Chondrocyte (in vitro differentiated cells): ENCODE data around the gene SH3PXD2A. TPM values are rescaled to one million over a fixed set of nuclear protein-coding genes. Genes with fewer than 3 reads are reported as not detected.

Source experiments
- DNase-seq: peaks from one replicate; pipeline ENCODE4 v3.0.0; 2021; ENCODE audit warnings: mixed read lengths, low spot score
- H3K27ac Mint-ChIP-seq: one replicate; pipeline ENCODE4 v1.8.0; 2021; ENCODE audit warnings: mild to moderate bottlenecking, moderate library complexity, mixed read lengths; ENCODE audit not compliant: unreplicated experiment
- H3K27me3 Mint-ChIP-seq: 2 replicates; pipeline ENCODE4 v1.8.0; 2021; ENCODE audit warnings: low read depth, mixed read lengths
- H3K36me3 Mint-ChIP-seq: 2 replicates; pipeline ENCODE4 v1.8.0; 2021; ENCODE audit warnings: low read depth, mixed read lengths
- H3K4me1 Mint-ChIP-seq: 2 replicates; pipeline ENCODE4 v1.8.0; 2021; ENCODE audit warnings: low read depth, mild to moderate bottlenecking, mixed read lengths
- H3K4me3 Mint-ChIP-seq: one replicate; pipeline ENCODE4 v1.8.0; 2021; ENCODE audit warnings: mild to moderate bottlenecking, moderate library complexity, mixed read lengths; ENCODE audit not compliant: unreplicated experiment
- H3K9me3 Mint-ChIP-seq: 2 replicates; pipeline ENCODE4 v1.8.0; 2021; ENCODE audit warnings: low read depth, mixed read lengths
- CTCF ChIP-seq: fragments of 200-600 bp; sonication (generic); IDR thresholded peaks from 2 replicates; pipeline ENCODE4 v1.5.0; 2021; ENCODE audit warnings: antibody characterized with exemption, mild to moderate bottlenecking, moderate library complexity
- total RNA-seq: library from RNA; stranded (reverse); gene quantifications from 3 replicates; pipeline ENCODE4 v1.2.1, GENCODE V29; 2021

The SH3PXD2A gene
- total RNA-seq, 1 donor from 2014 or later = 46.0 TPM

GRCh38 chr10:103683851-103684250, 171.5 kb downstream of the SH3PXD2A start:
- no peaks in the 10 kb centered on the region for H3K9me3 Mint-ChIP-seq
- H3K27ac Mint-ChIP-seq = no peak overlapping the region
- no peak for DNase-seq
- H3K36me3 Mint-ChIP-seq = no peaks in the 10 kb centered on the region
- H3K27me3 Mint-ChIP-seq = no peaks in the 10 kb centered on the region
- TF ChIP-seq CTCF = no peak
- no peak overlapping the region for H3K4me3 Mint-ChIP-seq
- no peaks in the 10 kb centered on the region for H3K4me1 Mint-ChIP-seq

GRCh38 chr10:103682631-103683030, 172.7 kb downstream of the SH3PXD2A start:
- no peak for DNase-seq
- TF ChIP-seq CTCF = no peak
- no peaks in the 10 kb centered on the region for H3K36me3 Mint-ChIP-seq
- no peak overlapping the region for H3K4me3 Mint-ChIP-seq
- no peaks in the 10 kb centered on the region for H3K27me3 Mint-ChIP-seq
- no peaks in the 10 kb centered on the region for H3K9me3 Mint-ChIP-seq
- no peak overlapping the region for H3K27ac Mint-ChIP-seq
- peaks cover 10% of the 10 kb centered on the region for H3K4me1 Mint-ChIP-seq

- Mint-ChIP-seq H3K27me3 (no peaks in the 10 kb centered on the region), H3K4me1 (peaks cover 17% of the 10 kb centered on the region), H3K4me3 (no peak overlapping the region), H3K27ac (no peak overlapping the region), H3K9me3 (no peaks in the 10 kb centered on the region), H3K36me3 (no peaks in the 10 kb centered on the region)
- DNase-seq = no peak
- no peak for TF ChIP-seq CTCF
These were observed 173.6 kb downstream of the SH3PXD2A start for GRCh38 chr10:103681617-103682399.

- Mint-ChIP-seq H3K27me3 (no peaks in the 10 kb centered on the region), H3K36me3 (no peaks in the 10 kb centered on the region), H3K9me3 (no peaks in the 10 kb centered on the region), H3K27ac (no peak overlapping the region), H3K4me1 (peaks cover 19% of the 10 kb centered on the region), H3K4me3 (no peak overlapping the region)
- no peak for TF ChIP-seq CTCF
- DNase-seq = no peak
These were observed 174.5 kb downstream of the SH3PXD2A start for GRCh38 chr10:103680869-103681236.

- Mint-ChIP-seq H3K4me3 (no peak overlapping the region), H3K27me3 (no peaks in the 10 kb centered on the region), H3K36me3 (no peaks in the 10 kb centered on the region), H3K4me1 (peaks cover 19% of the 10 kb centered on the region), H3K27ac (no peak overlapping the region), H3K9me3 (no peaks in the 10 kb centered on the region)
- DNase-seq = no peak
- TF ChIP-seq CTCF = no peak
These were observed 176.1 kb downstream of the SH3PXD2A start for GRCh38 chr10:103679096-103679790.
